Measurements from ENCODE around the gene SECISBP2L.

The SECISBP2L gene

DNA sequence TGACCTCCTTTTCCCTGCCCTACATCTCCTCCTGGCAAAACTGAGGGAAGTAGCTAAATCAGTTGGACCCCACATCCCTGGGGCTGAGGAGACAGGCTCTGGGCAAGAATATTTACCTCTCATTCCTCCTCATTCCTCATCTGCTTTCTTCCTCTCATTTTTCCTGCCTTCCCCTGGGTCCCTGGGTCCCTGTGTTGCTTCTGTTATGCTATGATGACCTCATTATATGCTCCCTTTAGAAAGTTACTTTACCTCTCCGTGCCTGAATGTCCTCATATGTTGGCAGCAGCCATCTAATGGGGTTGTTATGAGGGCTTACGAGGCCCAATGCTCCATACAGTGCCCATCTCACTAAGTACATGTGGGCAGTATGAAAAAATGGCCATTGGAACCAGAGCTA is 81.3 kb downstream of the SECISBP2L start:
- no peaks in the 10 kb centered on the region for H3K27me3 ChIP-seq (replicated peaks)
- in situ Hi-C loops (cut with HindIII; ENCODE audit: low pct_ligation_motif_present, low sequenced_read_pairs): no loop called here
- TF ChIP-seq, protein P1, sequence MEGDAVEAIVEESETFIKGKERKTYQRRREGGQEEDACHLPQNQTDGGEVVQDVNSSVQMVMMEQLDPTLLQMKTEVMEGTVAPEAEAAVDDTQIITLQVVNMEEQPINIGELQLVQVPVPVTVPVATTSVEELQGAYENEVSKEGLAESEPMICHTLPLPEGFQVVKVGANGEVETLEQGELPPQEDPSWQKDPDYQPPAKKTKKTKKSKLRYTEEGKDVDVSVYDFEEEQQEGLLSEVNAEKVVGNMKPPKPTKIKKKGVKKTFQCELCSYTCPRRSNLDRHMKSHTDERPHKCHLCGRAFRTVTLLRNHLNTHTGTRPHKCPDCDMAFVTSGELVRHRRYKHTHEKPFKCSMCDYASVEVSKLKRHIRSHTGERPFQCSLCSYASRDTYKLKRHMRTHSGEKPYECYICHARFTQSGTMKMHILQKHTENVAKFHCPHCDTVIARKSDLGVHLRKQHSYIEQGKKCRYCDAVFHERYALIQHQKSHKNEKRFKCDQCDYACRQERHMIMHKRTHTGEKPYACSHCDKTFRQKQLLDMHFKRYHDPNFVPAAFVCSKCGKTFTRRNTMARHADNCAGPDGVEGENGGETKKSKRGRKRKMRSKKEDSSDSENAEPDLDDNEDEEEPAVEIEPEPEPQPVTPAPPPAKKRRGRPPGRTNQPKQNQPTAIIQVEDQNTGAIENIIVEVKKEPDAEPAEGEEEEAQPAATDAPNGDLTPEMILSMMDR (IDR thresholded peaks at IDR 0.05; ENCODE audit: low read depth, low read length, missing control alignments): no peak
- H3K27ac ChIP-seq: no peak overlapping the region
- no peak for DNase-seq
- no peaks in the 10 kb centered on the region for H3K36me3 ChIP-seq (replicated peaks)
- H3K4me3 ChIP-seq (ENCODE audit: low read depth, low read length): no peak overlapping the region

DNA sequence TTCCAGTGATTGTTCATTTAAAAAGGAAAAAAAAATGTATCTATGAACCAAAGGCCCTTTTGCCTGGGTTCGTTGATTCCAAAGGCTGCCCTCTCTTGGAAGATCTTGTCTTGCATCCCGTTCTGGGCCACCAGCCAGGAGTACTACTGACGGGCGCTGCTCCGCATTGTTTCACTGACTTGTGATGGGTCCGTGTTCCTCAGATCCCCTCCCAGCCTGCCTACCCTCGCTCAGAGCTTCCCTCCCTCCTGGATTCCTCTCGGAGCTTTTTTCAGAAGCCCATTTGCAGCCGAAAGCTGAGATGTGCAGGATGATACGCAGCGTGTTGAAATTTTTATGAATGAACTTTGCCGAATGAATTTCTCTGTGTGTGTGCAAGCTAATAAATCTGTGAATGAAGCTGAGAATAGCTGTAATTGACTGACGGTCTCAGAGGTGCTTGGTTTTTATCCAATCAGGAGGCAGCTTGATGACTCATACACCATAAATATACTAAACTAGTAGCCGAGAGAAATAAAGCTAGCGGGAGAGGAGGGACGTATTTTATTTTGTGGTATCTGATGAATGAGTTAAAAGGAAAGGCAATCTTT is 82.6 kb downstream of the SECISBP2L start, which contains the start of gene SHC4:
TSS of gene SHC4 (minus strand) at position 396 of the 590 bp plus-strand sequence. CDS start 904 bp downstream, outside the sequence.
- TF ChIP-seq, protein P1 (IDR thresholded peaks at IDR 0.05; ENCODE audit: low read depth, low read length, missing control alignments): peak; percentile 64
- in situ Hi-C loops (cut with HindIII; ENCODE audit: low pct_ligation_motif_present, low sequenced_read_pairs): no loop called here
- Histone ChIP-seq H3K4me3 (ENCODE audit: low read depth, low read length) (peak within 1 kb of the TSS; percentile 75), H3K36me3 (replicated peaks) (no peaks in the 10 kb centered on the region), H3K27ac (no peak within 1 kb of the TSS), H3K27me3 (replicated peaks) (no peaks in the 10 kb centered on the region)
- peak; percentile 79 for DNase-seq

GRCh38 chr15:48962662-48963523 is 83.4 kb downstream of the SECISBP2L start:
- peak; percentile 28 for DNase-seq
- TF ChIP-seq, protein P1 (IDR thresholded peaks at IDR 0.05; ENCODE audit: low read depth, low read length, missing control alignments): no peak
- Histone ChIP-seq H3K36me3 (replicated peaks) (no peaks in the 10 kb centered on the region), H3K27me3 (replicated peaks) (no peaks in the 10 kb centered on the region), H3K27ac (no peak overlapping the region), H3K4me3 (ENCODE audit: low read depth, low read length) (peak overlapping the region; percentile 75)
- in situ Hi-C loops (cut with HindIII; ENCODE audit: low pct_ligation_motif_present, low sequenced_read_pairs): no loop called here

- TF ChIP-seq, protein P1 (IDR thresholded peaks at IDR 0.05; ENCODE audit: low read depth, low read length, missing control alignments): no peak
- in situ Hi-C loops (cut with HindIII; ENCODE audit: low pct_ligation_motif_present, low sequenced_read_pairs): no loop called here
Measured at GRCh38 chr15:48955967-48956366, 90.3 kb downstream of the SECISBP2L start.

DNA sequence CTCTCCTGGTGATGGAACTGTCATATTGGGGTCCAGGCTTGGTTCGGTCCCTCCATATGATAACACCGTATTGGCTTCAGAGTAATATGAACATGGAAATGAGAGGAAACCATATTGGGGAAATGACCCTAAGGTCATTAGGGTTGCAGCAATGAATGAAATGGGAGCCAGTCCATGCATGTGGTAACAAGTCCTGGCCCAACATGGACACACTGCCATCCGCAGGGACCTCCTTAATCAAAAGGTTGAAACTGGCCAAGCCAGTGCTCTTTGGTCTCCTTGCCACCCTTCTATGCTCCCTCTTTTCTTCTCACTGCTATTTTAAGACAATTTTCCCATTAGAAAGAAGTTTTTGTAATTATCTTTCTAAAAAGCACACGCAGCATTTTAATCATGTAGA is 90.9 kb downstream of the SECISBP2L start:
- no peaks in the 10 kb centered on the region for H3K36me3 ChIP-seq (replicated peaks)
- no peak for DNase-seq
- H3K27ac ChIP-seq: no peak overlapping the region
- TF ChIP-seq, protein P1 (IDR thresholded peaks at IDR 0.05; ENCODE audit: low read depth, low read length, missing control alignments): no peak
- H3K27me3 ChIP-seq (replicated peaks): no peaks in the 10 kb centered on the region
- no peak overlapping the region for H3K4me3 ChIP-seq (ENCODE audit: low read depth, low read length)
- in situ Hi-C loops (cut with HindIII; ENCODE audit: low pct_ligation_motif_present, low sequenced_read_pairs): no loop called here

More at GRCh38 chr15:48955967-48956366, 90.3 kb downstream of the SECISBP2L start:
- Histone ChIP-seq H3K4me3 (ENCODE audit: low read depth, low read length) (no peak overlapping the region), H3K27me3 (replicated peaks) (no peaks in the 10 kb centered on the region), H3K36me3 (replicated peaks) (no peaks in the 10 kb centered on the region), H3K27ac (no peak overlapping the region)
- DNase-seq: no peak
